Left lung (tissue), 10 donors: Measurements from ENCODE around the gene SLC35E1. TPM values are rescaled to one million over a fixed set of nuclear protein-coding genes. Genes with fewer than 3 reads are reported as not detected.
A peak's percentile ranks its signal among the peaks of the same experiment; 100 is the strongest.

Experiments used
- ATAC-seq: fragments of 200-7000 bp; cut with Tn5 transposase; one replicate; pipeline ENCODE4 v1.9.1; 2020; ENCODE audit warnings: moderate library complexity
- DNase-seq, 4 donors: peaks; one replicate each; pipeline ENCODE4 v3.0.0-alpha.2; 2013 to 2020
- H3K27ac ChIP-seq, 2 donors: fragments of 200-600 bp; sonication (generic) in 1 of 2; one replicate each; pipeline versions ENCODE4 v1.5.0 to v1.8.0; 2020 to 2021
- H3K27me3 ChIP-seq, 2 donors: fragments of 200-600 bp; sonication (generic) in 1 of 2; one replicate each; pipeline versions ENCODE4 v1.5.0 to v1.8.0; 2020 to 2021
- H3K36me3 ChIP-seq, 2 donors: fragments of 200-600 bp; sonication (generic) in 1 of 2; one replicate each; pipeline versions ENCODE4 v1.5.0 to v1.8.0; 2020 to 2021
- H3K4me1 ChIP-seq, 2 donors: fragments of 200-600 bp; one replicate each; pipeline ENCODE4 v1.8.0; 2021
- H3K4me3 ChIP-seq, 2 donors: fragments of 200-600 bp; sonication (generic) in 1 of 2; one replicate each; pipeline versions ENCODE4 v1.5.0 to v1.8.0; 2020 to 2021; ENCODE audit warnings: mild to moderate bottlenecking in 1 of 2
- H3K9me3 ChIP-seq, 2 donors: fragments of 200-600 bp; sonication (generic) in 1 of 2; one replicate each; pipeline versions ENCODE4 v1.5.0 to v1.8.0; 2020 to 2021
- intact Hi-C, 2 donors: fragments of 100-400 bp; cut with DNase I; formaldehyde crosslinking; loops; one replicate each; pipeline versions ENCODE4 v1.11.2 to v1.14.2; 2022
- polyA plus RNA-seq, 6 donors: library from polyadenylated mRNA; unstranded; fragments of 120-200 nt; gene quantifications; one replicate each; pipeline ENCODE4 v1.2.1, GENCODE V29; 2013; ENCODE audit not compliant: insufficient read length in 6 of 6
- total RNA-seq, 2 donors: library from RNA; stranded (reverse); fragmentation: NEBNext Ultra II Directional; extraction: Animal tissue kit (Norgen Biotek cat#: 25700); gene quantifications; one replicate each; pipeline ENCODE4 v1.2.1, GENCODE V29; 2021
- TF ChIP-seq, protein P1 (sequence below), 2 donors: fragments of 200-600 bp; sonication (generic) in 1 of 2; IDR thresholded peaks; one replicate each; pipeline versions ENCODE4 v1.5.0 to v1.8.0; 2021; ENCODE audit warnings: antibody characterized with exemption in 2 of 2
- donor health status: DM: no; HTN: yes; CAD: no.
- donor health status: DM: no; HTN: no; CAD: no.

Gene SLC35E1
- total and polyA plus RNA-seq, 8 donors = 46.5 to 56.7 (median 50.6) TPM

DNA sequence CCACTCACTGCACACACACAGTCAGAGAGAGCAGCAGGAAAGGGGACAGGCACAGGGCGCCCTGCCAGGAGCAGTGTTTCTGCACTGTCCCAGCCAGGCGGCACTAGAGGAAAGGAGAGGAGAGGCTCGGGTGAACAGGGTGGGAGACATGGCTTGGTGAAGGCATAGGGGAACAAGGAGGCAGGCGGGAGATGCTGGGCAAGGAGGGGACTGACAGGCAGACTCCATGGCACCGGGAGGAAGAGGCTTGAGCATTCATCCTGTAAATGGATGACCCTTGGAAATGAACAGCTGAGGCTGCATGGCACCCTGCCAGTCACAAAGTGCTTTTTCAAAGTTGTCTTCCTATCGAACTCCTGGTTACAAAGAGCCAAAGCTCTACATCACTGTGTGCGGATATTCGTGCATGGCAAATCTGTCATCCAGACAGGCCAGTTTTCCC lies 33.4 kb upstream of the SLC35E1 start:
- DNase-seq (no peak), ATAC-seq (peak; percentile 51)
- Histone ChIP-seq H3K27me3 (no peaks in the 10 kb centered on the region), H3K27ac (no peak overlapping the region), H3K4me1 (peaks cover 0 to 57% of the 10 kb centered on the region in 2 donors), H3K4me3 (no peak overlapping the region), H3K36me3 (no peaks in the 10 kb centered on the region), H3K9me3 (no peaks in the 10 kb centered on the region)
- intact Hi-C loops = no loop called here
- TF ChIP-seq, protein P1, sequence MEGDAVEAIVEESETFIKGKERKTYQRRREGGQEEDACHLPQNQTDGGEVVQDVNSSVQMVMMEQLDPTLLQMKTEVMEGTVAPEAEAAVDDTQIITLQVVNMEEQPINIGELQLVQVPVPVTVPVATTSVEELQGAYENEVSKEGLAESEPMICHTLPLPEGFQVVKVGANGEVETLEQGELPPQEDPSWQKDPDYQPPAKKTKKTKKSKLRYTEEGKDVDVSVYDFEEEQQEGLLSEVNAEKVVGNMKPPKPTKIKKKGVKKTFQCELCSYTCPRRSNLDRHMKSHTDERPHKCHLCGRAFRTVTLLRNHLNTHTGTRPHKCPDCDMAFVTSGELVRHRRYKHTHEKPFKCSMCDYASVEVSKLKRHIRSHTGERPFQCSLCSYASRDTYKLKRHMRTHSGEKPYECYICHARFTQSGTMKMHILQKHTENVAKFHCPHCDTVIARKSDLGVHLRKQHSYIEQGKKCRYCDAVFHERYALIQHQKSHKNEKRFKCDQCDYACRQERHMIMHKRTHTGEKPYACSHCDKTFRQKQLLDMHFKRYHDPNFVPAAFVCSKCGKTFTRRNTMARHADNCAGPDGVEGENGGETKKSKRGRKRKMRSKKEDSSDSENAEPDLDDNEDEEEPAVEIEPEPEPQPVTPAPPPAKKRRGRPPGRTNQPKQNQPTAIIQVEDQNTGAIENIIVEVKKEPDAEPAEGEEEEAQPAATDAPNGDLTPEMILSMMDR (IDR thresholded peaks at IDR 0.05) = no peak

DNA sequence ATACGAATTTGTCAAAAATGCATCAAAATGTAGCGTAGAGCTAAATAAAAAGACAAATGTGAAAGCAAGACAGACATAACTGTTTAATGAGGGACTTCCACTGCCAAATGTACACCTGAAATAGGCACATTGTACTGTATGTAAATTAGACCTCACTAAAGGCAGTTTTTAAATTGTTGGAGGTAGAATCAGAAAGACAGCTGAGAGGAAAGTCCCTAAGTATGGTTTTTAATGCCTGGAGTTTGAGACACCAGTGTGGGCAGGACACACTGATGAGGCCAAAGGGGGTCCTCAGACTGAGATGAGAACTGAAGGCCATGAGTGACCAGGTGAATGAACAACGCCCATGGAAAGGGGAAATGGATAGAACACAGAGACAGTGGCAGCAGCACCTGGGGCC lies 32.9 kb upstream of the SLC35E1 start:
- H3K27me3 ChIP-seq = no peaks in the 10 kb centered on the region
- no peak overlapping the region for H3K4me3 ChIP-seq
- ATAC-seq (no peak), DNase-seq (no peak)
- intact Hi-C loops = no loop called here
- no peaks in the 10 kb centered on the region for H3K9me3 ChIP-seq
- H3K36me3 ChIP-seq = no peaks in the 10 kb centered on the region
- H3K27ac ChIP-seq = no peak overlapping the region
- H3K4me1 ChIP-seq = peaks cover 0 to 52% of the 10 kb centered on the region in 2 donors
- TF ChIP-seq, protein P1 (IDR thresholded peaks at IDR 0.05) = no peak

DNA sequence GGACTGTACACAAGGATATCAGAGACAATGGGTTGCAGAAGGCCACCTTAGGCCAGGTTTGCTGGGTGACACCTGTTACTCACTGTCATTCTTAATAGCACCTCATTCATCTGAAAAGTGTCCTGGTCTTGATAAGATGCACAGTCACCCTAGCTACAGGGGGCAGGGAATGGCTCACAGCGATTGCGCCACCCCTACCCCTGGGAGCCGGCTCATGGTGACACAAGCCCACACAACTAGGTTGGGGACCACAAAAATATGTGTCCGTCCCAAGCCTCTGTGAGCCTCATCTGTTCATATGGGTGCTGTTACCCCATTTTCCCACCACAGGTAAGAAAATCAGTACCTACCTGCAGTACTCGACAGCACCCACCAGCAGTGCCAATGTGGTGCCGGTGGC lies 32.4 kb upstream of the SLC35E1 start:
- Histone ChIP-seq H3K9me3 (no peaks in the 10 kb centered on the region), H3K36me3 (no peaks in the 10 kb centered on the region), H3K4me1 (peaks cover 0 to 47% of the 10 kb centered on the region in 2 donors), H3K4me3 (no peak overlapping the region), H3K27ac (no peak overlapping the region), H3K27me3 (no peaks in the 10 kb centered on the region)
- TF ChIP-seq, protein P1 (IDR thresholded peaks at IDR 0.05) = no peak
- intact Hi-C loops = no loop called here
- DNase-seq (no peak), ATAC-seq (no peak)

DNA sequence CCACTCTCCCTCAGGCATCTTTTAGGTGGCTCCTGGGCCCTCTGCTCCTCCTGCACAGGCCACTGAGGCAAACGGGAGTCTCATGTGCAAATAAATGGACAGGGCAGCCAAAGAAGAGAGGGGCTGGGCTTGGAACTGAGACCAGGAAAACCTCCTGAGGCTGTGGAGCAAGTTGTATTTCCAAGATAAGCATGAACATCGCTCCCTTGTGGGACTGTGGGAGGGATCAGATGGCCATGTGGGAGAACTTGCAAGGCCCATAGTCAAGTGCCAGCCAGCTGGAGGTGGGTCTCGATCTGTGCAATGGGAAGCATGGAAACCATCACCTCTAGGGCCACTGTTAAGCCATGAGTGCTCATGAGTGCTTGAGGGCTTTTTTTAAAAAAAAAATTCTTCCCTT lies 30.9 kb upstream of the SLC35E1 start:
- TF ChIP-seq, protein P1 (IDR thresholded peaks at IDR 0.05) = no peak
- no peaks in the 10 kb centered on the region for H3K27me3 ChIP-seq
- DNase-seq (no peak), ATAC-seq (no peak)
- no peak overlapping the region for H3K27ac ChIP-seq
- peaks cover 0 to 32% of the 10 kb centered on the region in 2 donors for H3K4me1 ChIP-seq
- intact Hi-C loops = no loop called here
- H3K4me3 ChIP-seq = no peak overlapping the region
- no peaks in the 10 kb centered on the region for H3K36me3 ChIP-seq
- no peaks in the 10 kb centered on the region for H3K9me3 ChIP-seq

DNA sequence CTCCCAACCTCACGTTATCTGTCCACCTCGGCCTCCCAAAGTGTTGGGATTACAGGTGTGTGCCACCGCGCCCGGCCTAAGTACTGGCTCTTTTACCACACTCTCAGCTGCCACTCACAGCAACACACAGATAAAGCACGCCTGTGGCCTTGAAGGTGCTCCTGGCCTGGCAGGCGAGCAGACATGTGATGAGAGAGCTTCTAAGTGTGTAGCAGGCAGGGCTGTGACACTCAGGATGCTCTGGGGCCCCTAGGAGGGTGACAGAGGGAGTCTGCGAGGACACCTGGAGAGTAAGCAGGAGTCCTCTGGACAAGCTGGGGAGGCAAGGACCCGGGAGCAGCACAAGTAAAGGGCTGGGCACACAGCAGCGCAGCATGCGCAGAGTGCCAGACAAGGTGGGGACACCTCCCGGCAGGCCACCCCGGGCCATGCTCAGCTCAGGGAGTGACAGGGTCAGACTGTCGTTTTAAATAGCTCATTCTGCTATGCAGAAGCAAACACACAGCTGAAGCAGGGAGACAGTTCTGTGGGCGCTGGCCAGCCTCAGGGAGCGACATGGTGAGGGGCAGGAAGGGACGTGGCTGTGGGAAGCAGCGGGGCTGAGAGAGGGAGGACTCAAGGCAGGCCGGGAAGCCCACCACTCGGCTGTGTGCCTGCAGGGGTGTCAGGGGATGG lies 29.3 kb upstream of the SLC35E1 start:
- Histone ChIP-seq H3K4me1 (peaks cover 0 to 19% of the 10 kb centered on the region in 2 donors), H3K36me3 (no peaks in the 10 kb centered on the region), H3K27ac (no peak overlapping the region), H3K4me3 (no peak overlapping the region), H3K27me3 (no peaks in the 10 kb centered on the region), H3K9me3 (no peaks in the 10 kb centered on the region)
- intact Hi-C loops = no loop called here
- TF ChIP-seq, protein P1 (IDR thresholded peaks at IDR 0.05) = no peak
- DNase-seq = no peak
- no peak for ATAC-seq
